HEK293 (cell line): ENCODE data around the gene BCL11A.
A peak's percentile ranks its signal among the peaks of the same experiment; 100 is the strongest.

Experiments
- CTCF ChIA-PET: fragments of 350-600 bp; formaldehyde crosslinking; extraction: SDS; loops from one replicate; lab custom pipeline; 2021; ENCODE audit warnings: antibody characterized with exemption; lab: Yijun Ruan, JAX
- POLR2A ChIA-PET: fragments of 300-600 bp; formaldehyde crosslinking; extraction: SDS; loops from one replicate; lab custom pipeline; 2020; ENCODE audit warnings: antibody characterized with exemption, inconsistent platforms; lab: Yijun Ruan, JAX
- H3K27ac ChIP-seq: fragments of 200-500 bp; sonication (Bioruptor generic); 2 replicates; pipeline ENCODE4 v1.5.1; 2014; ENCODE audit warnings: low read depth, low read length, control low read depth, inconsistent platforms; ENCODE audit errors: extremely low read depth
- H3K36me3 ChIP-seq, 2 experiments: fragments of 200-500 bp in 1 of 2; sonication (Bioruptor generic) in 1 of 2; 1 replicate in 1 of 2; 2 replicates in 1 of 2; pipeline ENCODE4 v1.5.1; 2014 to 2017; ENCODE audit warnings: inconsistent platforms in 2 of 2, low read length in 2 of 2; ENCODE audit not compliant: control insufficient read depth in 2 of 2, insufficient read depth in 1 of 2
- H3K4me1 ChIP-seq: fragments of 200-500 bp; sonication (Bioruptor generic); 2 replicates; pipeline ENCODE4 v1.5.1; 2014; ENCODE audit warnings: mild to moderate bottlenecking, low read length, inconsistent platforms; ENCODE audit not compliant: control insufficient read depth, insufficient read depth
- H3K4me3 ChIP-seq: 2 replicates; pipeline ENCODE4 v1.5.1; 2011; ENCODE audit warnings: low read depth, mild to moderate bottlenecking, control low read depth, low read length, moderate library complexity
- H3K9me3 ChIP-seq: fragments of 200-500 bp; sonication (Bioruptor generic); 2 replicates; pipeline ENCODE4 v1.5.1; 2014; ENCODE audit warnings: low read depth, low read length, inconsistent platforms; ENCODE audit not compliant: control insufficient read depth, insufficient read depth
- BCL11A ChIP-seq: fragments of 450-650 bp; formaldehyde crosslinking; IDR thresholded peaks from 2 replicates; pipeline ENCODE4 v1.5.1; 2016; ENCODE audit warnings: low read depth, missing biosample characterization, missing genetic modification characterization
- EGR2 ChIP-seq: fragments of 450-650 bp; formaldehyde crosslinking; IDR thresholded peaks from 2 replicates; pipeline ENCODE4 v1.5.1; 2016; ENCODE audit warnings: low read depth, missing biosample characterization, missing genetic modification characterization
- GLIS1 ChIP-seq: fragments of 450-650 bp; formaldehyde crosslinking; IDR thresholded peaks from 2 replicates; pipeline ENCODE4 v1.5.1; 2016; ENCODE audit warnings: missing biosample characterization, missing genetic modification characterization
- SALL2 ChIP-seq: fragments of 450-650 bp; formaldehyde crosslinking; IDR thresholded peaks from 2 replicates; pipeline ENCODE4 v1.5.0; 2017; ENCODE audit warnings: missing biosample characterization, mild to moderate bottlenecking, missing genetic modification characterization, borderline replicate concordance
- SETDB1 ChIP-seq: IDR thresholded peaks from one replicate; pipeline ENCODE4 v1.6.1; 2017; ENCODE audit warnings: mild to moderate bottlenecking, low read length, moderate library complexity, mixed read lengths; ENCODE audit not compliant: insufficient read length
- ZBTB17 ChIP-seq: fragments of 450-650 bp; formaldehyde crosslinking; IDR thresholded peaks from 2 replicates; pipeline ENCODE4 v1.5.1; 2016; ENCODE audit warnings: missing biosample characterization, missing genetic modification characterization
- ZBTB44 ChIP-seq: fragments of 450-650 bp; IDR thresholded peaks from 2 replicates; pipeline ENCODE4 v1.5.1; 2018; ENCODE audit warnings: missing biosample characterization, mild to moderate bottlenecking, missing genetic modification characterization
- ZBTB48 ChIP-seq: fragments of 450-650 bp; formaldehyde crosslinking; IDR thresholded peaks from 2 replicates; pipeline ENCODE4 v1.5.1; 2016; ENCODE audit warnings: missing biosample characterization, missing genetic modification characterization
- ZFP37 ChIP-seq: fragments of 450-650 bp; formaldehyde crosslinking; IDR thresholded peaks from 2 replicates; pipeline ENCODE4 v1.5.1; 2016; ENCODE audit warnings: missing biosample characterization, missing genetic modification characterization
- ZNF132 ChIP-seq: fragments of 450-650 bp; formaldehyde crosslinking; IDR thresholded peaks from 2 replicates; pipeline ENCODE4 v1.5.1; 2017; ENCODE audit warnings: missing biosample characterization, missing genetic modification characterization, borderline replicate concordance
- ZNF133 ChIP-seq: fragments of 450-650 bp; formaldehyde crosslinking; IDR thresholded peaks from 2 replicates; pipeline ENCODE4 v1.5.1; 2016; ENCODE audit warnings: missing biosample characterization, missing genetic modification characterization
- ZNF221 ChIP-seq: fragments of 450-650 bp; formaldehyde crosslinking; IDR thresholded peaks from 2 replicates; pipeline ENCODE4 v1.5.1; 2017; ENCODE audit warnings: missing biosample characterization, missing genetic modification characterization, borderline replicate concordance
- ZNF362 ChIP-seq: fragments of 450-650 bp; formaldehyde crosslinking; IDR thresholded peaks from 2 replicates; pipeline ENCODE4 v1.5.1; 2016; ENCODE audit warnings: missing biosample characterization, missing genetic modification characterization
- ZNF366 ChIP-seq: fragments of 450-650 bp; formaldehyde crosslinking; conservative IDR thresholded peaks from 2 replicates; pipeline ENCODE4 v1.5.1; 2016; ENCODE audit warnings: missing biosample characterization, missing genetic modification characterization
- ZNF561 ChIP-seq: fragments of 450-650 bp; IDR thresholded peaks from 2 replicates; pipeline ENCODE4 v1.5.1; 2018; ENCODE audit warnings: missing biosample characterization, missing genetic modification characterization, borderline replicate concordance
- ZNF621 ChIP-seq: fragments of 450-650 bp; formaldehyde crosslinking; IDR thresholded peaks from 2 replicates; pipeline ENCODE4 v1.5.1; 2017; ENCODE audit warnings: missing biosample characterization, missing genetic modification characterization
- ZNF629 ChIP-seq: fragments of 450-650 bp; formaldehyde crosslinking; IDR thresholded peaks from 2 replicates; pipeline ENCODE4 v1.5.1; 2017; ENCODE audit warnings: missing biosample characterization, missing genetic modification characterization
- ZNF670 ChIP-seq: fragments of 450-650 bp; formaldehyde crosslinking; IDR thresholded peaks from 2 replicates; pipeline ENCODE4 v1.5.1; 2016; ENCODE audit warnings: missing biosample characterization, missing genetic modification characterization, low read depth
- ZNF701 ChIP-seq: fragments of 450-650 bp; formaldehyde crosslinking; IDR thresholded peaks from 2 replicates; pipeline ENCODE4 v1.5.1; 2016; ENCODE audit warnings: missing biosample characterization, missing genetic modification characterization
- ZNF747 ChIP-seq: fragments of 450-650 bp; formaldehyde crosslinking; IDR thresholded peaks from 2 replicates; pipeline ENCODE4 v1.5.1; 2016; ENCODE audit warnings: missing biosample characterization, missing genetic modification characterization
- ZNF777 ChIP-seq: fragments of 450-650 bp; formaldehyde crosslinking; IDR thresholded peaks from 2 replicates; pipeline ENCODE4 v1.5.1; 2017; ENCODE audit warnings: missing biosample characterization, missing genetic modification characterization, borderline replicate concordance
- ZNF792 ChIP-seq: fragments of 450-650 bp; formaldehyde crosslinking; IDR thresholded peaks from 2 replicates; pipeline ENCODE4 v1.5.1; 2016; ENCODE audit warnings: missing biosample characterization, missing genetic modification characterization
- TF ChIP-seq, protein P1 (sequence below): fragments of 450-650 bp; formaldehyde crosslinking; IDR thresholded peaks from 2 replicates; pipeline ENCODE4 v1.5.1; 2017; ENCODE audit warnings: missing biosample characterization, missing genetic modification characterization
- TF ChIP-seq, protein P2 (sequence below): fragments of 450-650 bp; formaldehyde crosslinking; IDR thresholded peaks from 2 replicates; pipeline ENCODE4 v1.5.1; 2016; ENCODE audit warnings: missing biosample characterization, missing genetic modification characterization
- TF ChIP-seq, protein P3 (sequence below): fragments of 450-650 bp; formaldehyde crosslinking; IDR thresholded peaks from 2 replicates; pipeline ENCODE4 v1.5.1; 2017; ENCODE audit warnings: missing biosample characterization, missing genetic modification characterization

BCL11A gene

DNA sequence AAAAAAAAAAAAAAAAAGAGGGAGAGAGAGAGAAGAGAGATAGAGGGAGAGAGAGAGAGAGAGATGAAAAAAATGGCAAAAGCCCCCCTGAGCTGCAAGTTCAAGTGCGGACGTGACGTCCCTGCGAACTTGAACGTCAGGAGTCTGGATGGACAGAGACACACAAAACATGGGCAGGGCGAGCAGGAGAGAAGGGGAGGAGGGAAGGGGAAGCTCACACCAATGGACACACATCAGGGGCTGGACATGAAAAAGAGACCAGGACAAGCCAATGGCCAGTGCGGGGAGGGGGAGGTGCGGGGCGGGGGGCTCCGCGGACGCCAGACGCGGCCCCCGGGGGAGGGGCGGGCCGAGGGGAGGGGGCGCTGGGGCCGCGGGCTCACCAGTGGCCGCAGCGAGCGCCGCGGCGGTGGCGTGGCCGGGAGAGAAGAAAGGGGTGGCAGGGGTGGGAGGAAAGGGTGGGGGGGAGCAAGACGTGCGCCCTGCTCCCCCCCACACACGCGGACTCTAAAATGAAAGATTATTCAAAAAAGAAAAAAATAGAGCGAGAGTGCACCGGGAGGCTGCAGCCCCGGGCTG, at the start of gene BCL11A:
TSS of gene BCL11A (minus strand) at position 160 of the 579 bp plus-strand sequence. CDS start 384 bp downstream, outside the sequence.
- Histone ChIP-seq H3K27ac (peak within 1 kb of the TSS; percentile 99), H3K4me1 (peaks cover 11% of the 10 kb centered on the region), H3K4me3 (peak within 1 kb of the TSS; percentile 77), H3K36me3 (no peaks in the 10 kb centered on the region), H3K9me3 (no peaks in the 10 kb centered on the region)
- CTCF ChIA-PET = no interaction called here
- POLR2A ChIA-PET = interaction anchor here (0.6 to 1.6 kb wide), 12 partner anchors 13 to 902 kb away, joined by 3 to 13 read pairs (median 4); no protein-coding TSS in a partner anchor
- TF ChIP-seq ZNF561 (tag by site-specific recombination) (no peak), ZNF362 (tag by site-specific recombination) (peak; percentile 100), EGR2 (tag by site-specific recombination) (no peak), ZNF792 (no peak), ZNF221 (tag by site-specific recombination) (no peak), ZNF132 (no peak), ZBTB48 (tag by site-specific recombination) (no peak), ZNF670 (no peak), BCL11A (no peak), ZNF777 (tag by site-specific recombination) (no peak), ZNF629 (tag by site-specific recombination) (peak; percentile 95), ZBTB44 (no peak), ZNF701 (no peak), ZNF366 (tag by site-specific recombination) (peak; percentile 96), SALL2 (tag by site-specific recombination) (no peak), ZFP37 (no peak), GLIS1 (0 out of 2 replicates have a peak, but pooled peaks have one; percentile 12), ZBTB17 (tag by site-specific recombination) (peak; percentile 70; the same call in 1 of the 2 replicates), SETDB1 (no peak), ZNF621 (tag by site-specific recombination) (no peak), ZNF747 (tag by site-specific recombination) (no peak), ZNF133 (tag by site-specific recombination) (no peak)
- TF ChIP-seq, protein P1, sequence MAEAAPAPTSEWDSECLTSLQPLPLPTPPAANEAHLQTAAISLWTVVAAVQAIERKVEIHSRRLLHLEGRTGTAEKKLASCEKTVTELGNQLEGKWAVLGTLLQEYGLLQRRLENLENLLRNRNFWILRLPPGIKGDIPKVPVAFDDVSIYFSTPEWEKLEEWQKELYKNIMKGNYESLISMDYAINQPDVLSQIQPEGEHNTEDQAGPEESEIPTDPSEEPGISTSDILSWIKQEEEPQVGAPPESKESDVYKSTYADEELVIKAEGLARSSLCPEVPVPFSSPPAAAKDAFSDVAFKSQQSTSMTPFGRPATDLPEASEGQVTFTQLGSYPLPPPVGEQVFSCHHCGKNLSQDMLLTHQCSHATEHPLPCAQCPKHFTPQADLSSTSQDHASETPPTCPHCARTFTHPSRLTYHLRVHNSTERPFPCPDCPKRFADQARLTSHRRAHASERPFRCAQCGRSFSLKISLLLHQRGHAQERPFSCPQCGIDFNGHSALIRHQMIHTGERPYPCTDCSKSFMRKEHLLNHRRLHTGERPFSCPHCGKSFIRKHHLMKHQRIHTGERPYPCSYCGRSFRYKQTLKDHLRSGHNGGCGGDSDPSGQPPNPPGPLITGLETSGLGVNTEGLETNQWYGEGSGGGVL = peak; percentile 65; the same call in 1 of the 2 replicates
- TF ChIP-seq, protein P2, sequence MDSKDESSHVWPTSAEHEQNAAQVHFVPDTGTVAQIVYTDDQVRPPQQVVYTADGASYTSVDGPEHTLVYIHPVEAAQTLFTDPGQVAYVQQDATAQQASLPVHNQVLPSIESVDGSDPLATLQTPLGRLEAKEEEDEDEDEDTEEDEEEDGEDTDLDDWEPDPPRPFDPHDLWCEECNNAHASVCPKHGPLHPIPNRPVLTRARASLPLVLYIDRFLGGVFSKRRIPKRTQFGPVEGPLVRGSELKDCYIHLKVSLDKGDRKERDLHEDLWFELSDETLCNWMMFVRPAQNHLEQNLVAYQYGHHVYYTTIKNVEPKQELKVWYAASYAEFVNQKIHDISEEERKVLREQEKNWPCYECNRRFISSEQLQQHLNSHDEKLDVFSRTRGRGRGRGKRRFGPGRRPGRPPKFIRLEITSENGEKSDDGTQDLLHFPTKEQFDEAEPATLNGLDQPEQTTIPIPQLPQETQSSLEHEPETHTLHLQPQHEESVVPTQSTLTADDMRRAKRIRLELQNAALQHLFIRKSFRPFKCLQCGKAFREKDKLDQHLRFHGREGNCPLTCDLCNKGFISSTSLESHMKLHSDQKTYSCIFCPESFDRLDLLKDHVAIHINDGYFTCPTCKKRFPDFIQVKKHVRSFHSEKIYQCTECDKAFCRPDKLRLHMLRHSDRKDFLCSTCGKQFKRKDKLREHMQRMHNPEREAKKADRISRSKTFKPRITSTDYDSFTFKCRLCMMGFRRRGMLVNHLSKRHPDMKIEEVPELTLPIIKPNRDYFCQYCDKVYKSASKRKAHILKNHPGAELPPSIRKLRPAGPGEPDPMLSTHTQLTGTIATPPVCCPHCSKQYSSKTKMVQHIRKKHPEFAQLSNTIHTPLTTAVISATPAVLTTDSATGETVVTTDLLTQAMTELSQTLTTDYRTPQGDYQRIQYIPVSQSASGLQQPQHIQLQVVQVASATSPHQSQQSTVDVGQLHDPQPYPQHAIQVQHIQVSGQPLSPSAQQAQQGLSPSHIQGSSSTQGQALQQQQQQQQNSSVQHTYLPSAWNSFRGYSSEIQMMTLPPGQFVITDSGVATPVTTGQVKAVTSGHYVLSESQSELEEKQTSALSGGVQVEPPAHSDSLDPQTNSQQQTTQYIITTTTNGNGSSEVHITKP = peak; percentile 91
- TF ChIP-seq, protein P3, sequence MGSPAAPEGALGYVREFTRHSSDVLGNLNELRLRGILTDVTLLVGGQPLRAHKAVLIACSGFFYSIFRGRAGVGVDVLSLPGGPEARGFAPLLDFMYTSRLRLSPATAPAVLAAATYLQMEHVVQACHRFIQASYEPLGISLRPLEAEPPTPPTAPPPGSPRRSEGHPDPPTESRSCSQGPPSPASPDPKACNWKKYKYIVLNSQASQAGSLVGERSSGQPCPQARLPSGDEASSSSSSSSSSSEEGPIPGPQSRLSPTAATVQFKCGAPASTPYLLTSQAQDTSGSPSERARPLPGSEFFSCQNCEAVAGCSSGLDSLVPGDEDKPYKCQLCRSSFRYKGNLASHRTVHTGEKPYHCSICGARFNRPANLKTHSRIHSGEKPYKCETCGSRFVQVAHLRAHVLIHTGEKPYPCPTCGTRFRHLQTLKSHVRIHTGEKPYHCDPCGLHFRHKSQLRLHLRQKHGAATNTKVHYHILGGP (tag by site-specific recombination) = no peak
